ENCODE results near the gene KCNAB1.

DNA sequence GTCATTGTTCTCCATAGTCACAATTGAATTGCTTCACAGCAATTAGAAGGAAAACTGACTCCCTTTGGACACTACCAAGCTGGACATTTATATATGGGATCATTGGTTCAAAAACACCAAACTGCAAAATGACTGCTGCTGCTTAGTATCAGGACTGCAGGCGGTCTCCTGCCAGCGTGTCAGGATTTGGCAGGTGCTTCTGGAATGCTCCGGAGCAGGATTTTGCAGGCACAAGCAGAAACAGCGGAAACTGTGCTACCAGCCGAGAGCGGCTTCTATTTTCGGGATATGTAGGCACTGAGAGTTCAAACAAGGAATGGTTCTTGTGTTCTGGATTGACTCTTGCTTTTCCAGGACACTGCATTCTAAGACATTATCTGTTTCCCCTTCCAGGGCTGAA is 339.1 kb downstream of the KCNAB1 start:
- TF ChIP-seq, protein P1, sequence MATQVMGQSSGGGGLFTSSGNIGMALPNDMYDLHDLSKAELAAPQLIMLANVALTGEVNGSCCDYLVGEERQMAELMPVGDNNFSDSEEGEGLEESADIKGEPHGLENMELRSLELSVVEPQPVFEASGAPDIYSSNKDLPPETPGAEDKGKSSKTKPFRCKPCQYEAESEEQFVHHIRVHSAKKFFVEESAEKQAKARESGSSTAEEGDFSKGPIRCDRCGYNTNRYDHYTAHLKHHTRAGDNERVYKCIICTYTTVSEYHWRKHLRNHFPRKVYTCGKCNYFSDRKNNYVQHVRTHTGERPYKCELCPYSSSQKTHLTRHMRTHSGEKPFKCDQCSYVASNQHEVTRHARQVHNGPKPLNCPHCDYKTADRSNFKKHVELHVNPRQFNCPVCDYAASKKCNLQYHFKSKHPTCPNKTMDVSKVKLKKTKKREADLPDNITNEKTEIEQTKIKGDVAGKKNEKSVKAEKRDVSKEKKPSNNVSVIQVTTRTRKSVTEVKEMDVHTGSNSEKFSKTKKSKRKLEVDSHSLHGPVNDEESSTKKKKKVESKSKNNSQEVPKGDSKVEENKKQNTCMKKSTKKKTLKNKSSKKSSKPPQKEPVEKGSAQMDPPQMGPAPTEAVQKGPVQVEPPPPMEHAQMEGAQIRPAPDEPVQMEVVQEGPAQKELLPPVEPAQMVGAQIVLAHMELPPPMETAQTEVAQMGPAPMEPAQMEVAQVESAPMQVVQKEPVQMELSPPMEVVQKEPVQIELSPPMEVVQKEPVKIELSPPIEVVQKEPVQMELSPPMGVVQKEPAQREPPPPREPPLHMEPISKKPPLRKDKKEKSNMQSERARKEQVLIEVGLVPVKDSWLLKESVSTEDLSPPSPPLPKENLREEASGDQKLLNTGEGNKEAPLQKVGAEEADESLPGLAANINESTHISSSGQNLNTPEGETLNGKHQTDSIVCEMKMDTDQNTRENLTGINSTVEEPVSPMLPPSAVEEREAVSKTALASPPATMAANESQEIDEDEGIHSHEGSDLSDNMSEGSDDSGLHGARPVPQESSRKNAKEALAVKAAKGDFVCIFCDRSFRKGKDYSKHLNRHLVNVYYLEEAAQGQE (IDR thresholded peaks at IDR 0.05; ENCODE audit: insufficient read depth in 1 of 2, low read depth in 2 of 2, low read length in 2 of 2) = no peak
- TF ChIP-seq FOXP2 (optimal IDR thresholded peaks at IDR 0.05; ENCODE audit: borderline replicate concordance, extremely low read depth, extremely low read length, insufficient read depth) (no peak), POLR2AphosphoS5 (IDR thresholded peaks at IDR 0.05; ENCODE audit: low read depth, low read length) (no peak), SIN3A (IDR thresholded peaks at IDR 0.05; ENCODE audit: borderline replicate concordance, insufficient read depth, low read length) (no peak)

Measured in PFSK-1 (cell line).